Common myeloid progenitor, CD34-positive (primary cell): ENCODE data around the gene DNAJC18.

Experiments used
- CTCF ChIA-PET: fragments of 350-600 bp; sonication (Branson Sonifier 250); formaldehyde crosslinking; loops from one replicate; lab custom pipeline; 2021; ENCODE audit warnings: antibody characterized with exemption; lab: Charles Lee
- POLR2A ChIA-PET: fragments of 350-600 bp; sonication (Branson Sonifier 250); formaldehyde crosslinking; loops from one replicate; lab custom pipeline; 2021; ENCODE audit warnings: antibody characterized with exemption; lab: Charles Lee
- DNase-seq, 3 donors: peaks; one replicate each; pipeline versions ENCODE4 v3.0.0 to v3.0.0-alpha.2; 2013
- H3K27ac ChIP-seq, 2 experiments: 1 replicate in 1 of 2; 2 replicates in 1 of 2; pipeline ENCODE4 v1.7.0; 2013; ENCODE audit warnings: inconsistent platforms in 2 of 2, low read length in 2 of 2, mild to moderate bottlenecking in 2 of 2, low read depth in 1 of 2, moderate library complexity in 1 of 2; ENCODE audit not compliant: severe bottlenecking in 2 of 2, insufficient read depth in 1 of 2, poor library complexity in 1 of 2
- H3K27me3 ChIP-seq, 5 experiments: replicated peaks in 2 of 5; 1 replicate in 3 of 5; 2 replicates in 2 of 5; pipeline versions ENCODE4 v1.6.1 to v1.7.0; 2013; ENCODE audit warnings: low read length in 4 of 5, mild to moderate bottlenecking in 2 of 5, moderate library complexity in 2 of 5, inconsistent platforms in 1 of 5; ENCODE audit not compliant: insufficient read depth in 5 of 5, control insufficient read depth in 4 of 5
- H3K36me3 ChIP-seq, 4 experiments: 1 replicate in 2 of 4; 2 replicates in 2 of 4; pipeline versions ENCODE4 v1.6.1 to v1.7.0; 2013; ENCODE audit warnings: low read length in 3 of 4, control low read depth in 1 of 4, mild to moderate bottlenecking in 1 of 4; ENCODE audit not compliant: control insufficient read depth in 4 of 4, insufficient read depth in 4 of 4
- H3K4me1 ChIP-seq, 4 experiments: 1 replicate in 3 of 4; 2 replicates in 1 of 4; pipeline versions ENCODE4 v1.6.1 to v1.7.1; 2013; ENCODE audit warnings: low read length in 3 of 4, mild to moderate bottlenecking in 3 of 4, control low read depth in 1 of 4, inconsistent platforms in 1 of 4, moderate library complexity in 1 of 4; ENCODE audit not compliant: control insufficient read depth in 4 of 4, insufficient read depth in 4 of 4; ENCODE audit errors: control extremely low read depth in 1 of 4
- H3K4me3 ChIP-seq, 7 experiments: 1 replicate in 4 of 7; 2 replicates in 3 of 7; pipeline versions ENCODE4 v1.5.1 to v1.7.0; 2013; ENCODE audit warnings: mild to moderate bottlenecking in 7 of 7, low read length in 6 of 7, moderate library complexity in 6 of 7, inconsistent platforms in 2 of 7, low read depth in 2 of 7, control low read depth in 1 of 7; ENCODE audit not compliant: insufficient read depth in 4 of 7, control insufficient read depth in 1 of 7; ENCODE audit errors: extremely low read depth in 1 of 7
- H3K9me3 ChIP-seq, 5 experiments: 1 replicate in 4 of 5; 2 replicates in 1 of 5; pipeline versions ENCODE4 v1.6.1 to v1.7.1; 2013; ENCODE audit warnings: low read length in 4 of 5, mild to moderate bottlenecking in 2 of 5, inconsistent platforms in 1 of 5, low read depth in 1 of 5, moderate library complexity in 1 of 5; ENCODE audit not compliant: control insufficient read depth in 4 of 5, insufficient read depth in 2 of 5; ENCODE audit errors: control extremely low read depth in 1 of 5
- WGBS: methylation state at CpG from one replicate; pipeline ENCODE4 v1.1.5; 2013; ENCODE audit not compliant: insufficient coverage; 5-methylcytosine and 5-hydroxymethylcytosine counted together

The DNAJC18 gene

DNA sequence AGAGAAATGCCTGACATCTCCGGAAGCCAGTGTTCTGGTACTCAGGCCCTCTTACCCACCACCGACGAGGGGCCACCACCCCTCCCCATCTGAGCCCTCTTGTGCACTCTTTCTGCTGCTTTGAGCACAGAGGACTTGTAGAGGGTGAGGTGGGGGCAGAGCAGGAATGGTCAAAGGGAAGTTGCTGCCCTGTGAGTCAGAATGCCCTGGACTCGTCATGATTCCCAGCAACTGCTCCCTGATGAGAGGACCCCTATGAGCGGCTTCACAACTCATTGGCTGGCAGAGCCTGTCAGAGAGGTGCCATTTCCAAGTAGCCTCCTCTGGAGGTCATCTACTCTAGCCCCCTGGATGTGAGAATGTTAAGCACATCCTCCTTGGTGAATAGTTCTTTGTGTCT is 22.4 kb upstream of the DNAJC18 start:
- CTCF ChIA-PET: interaction anchor here (1.0 to 1.9 kb wide), 2 partner anchors 39 to 52 kb away, joined by 3 to 5 read pairs; no protein-coding TSS in a partner anchor

DNA sequence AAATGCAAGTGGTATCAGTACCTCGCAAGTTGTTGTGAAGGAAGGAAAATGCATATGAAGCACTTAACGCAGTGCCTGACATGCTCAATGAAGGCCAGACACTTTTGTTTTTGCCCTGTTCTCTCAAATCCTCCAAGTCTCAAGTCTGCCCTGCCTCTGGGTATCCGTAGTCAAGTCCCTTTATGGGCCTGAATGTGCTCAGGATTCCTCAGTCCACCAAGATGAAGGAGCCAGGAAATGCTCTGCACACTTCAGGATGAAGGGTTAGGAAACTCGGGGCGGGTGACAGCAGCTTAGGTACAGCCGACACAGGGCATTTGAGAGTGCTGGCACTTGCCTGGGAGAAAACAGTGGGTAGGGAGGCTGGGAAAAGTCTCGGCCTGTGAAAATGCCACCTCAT is 21.9 kb upstream of the DNAJC18 start:
- ChIA-PET CTCF (interaction anchor here (1.9 kb wide), 1 partner anchor 39 kb away, joined by 5 read pairs; no protein-coding TSS in a partner anchor), POLR2A (interaction anchor here (1.2 kb wide), 1 partner anchor 22 kb away, joined by 4 read pairs; the partner anchor contains the start of gene DNAJC18)
- Histone ChIP-seq H3K4me1 (peaks cover 0 to 19% (median 10%) of the 10 kb centered on the region in 4 experiments), H3K27ac (no peak overlapping the region), H3K27me3 (no peaks in the 10 kb centered on the region), H3K36me3 (no peaks in the 10 kb centered on the region), H3K4me3 (no peak overlapping the region), H3K9me3 (no peaks in the 10 kb centered on the region)
- no peak for DNase-seq
- WGBS: 93% methylated on average over 7 of the region's 7 CpGs

More for the DNA sequence above, 22.4 kb upstream of the DNAJC18 start:
- Histone ChIP-seq H3K27me3 (no peaks in the 10 kb centered on the region), H3K9me3 (no peaks in the 10 kb centered on the region), H3K27ac (no peak overlapping the region), H3K36me3 (no peaks in the 10 kb centered on the region), H3K4me1 (peaks cover 0 to 19% (median 10%) of the 10 kb centered on the region in 4 experiments), H3K4me3 (no peak overlapping the region)
- POLR2A ChIA-PET: interaction anchor here (1.2 kb wide), 1 partner anchor 23 kb away, joined by 4 read pairs; the partner anchor contains the start of gene DNAJC18
- 100% methylated on average over 2 of the region's 5 CpGs for WGBS
- DNase-seq: no peak

DNA sequence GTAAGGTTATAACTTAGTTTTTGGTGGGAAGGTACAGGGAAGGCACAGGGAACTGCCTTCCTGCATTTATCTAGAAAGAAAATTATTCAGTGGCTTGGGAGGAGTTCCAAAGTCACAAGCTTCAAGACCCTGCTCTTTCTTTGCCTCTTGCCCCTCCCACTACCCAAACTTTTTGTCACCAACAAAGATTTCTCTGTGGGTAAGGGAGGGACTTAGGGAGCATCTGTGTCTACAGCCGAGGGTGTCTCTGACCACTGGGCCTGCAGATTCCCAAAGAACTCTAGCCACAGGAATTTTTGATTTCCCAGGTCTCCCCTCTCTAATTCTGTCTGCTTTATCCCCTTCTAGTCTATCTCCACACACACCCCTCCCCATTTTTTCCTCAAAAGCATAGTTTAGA is 21.1 kb upstream of the DNAJC18 start:
- Histone ChIP-seq H3K9me3 (no peaks in the 10 kb centered on the region), H3K27me3 (no peaks in the 10 kb centered on the region), H3K4me1 (peaks cover 0 to 19% (median 10%) of the 10 kb centered on the region in 4 experiments), H3K36me3 (no peaks in the 10 kb centered on the region), H3K4me3 (no peak overlapping the region), H3K27ac (no peak overlapping the region)
- ChIA-PET POLR2A (interaction anchor here (0.6 kb wide), 1 partner anchor 8 kb away, joined by 3 read pairs; no protein-coding TSS in a partner anchor), CTCF (interaction anchor here (1.0 kb wide), 1 partner anchor 16 kb away, joined by 3 read pairs; no protein-coding TSS in a partner anchor)
- 100% methylated on average over 1 of the region's 1 CpG for WGBS
- no peak for DNase-seq

- DNase-seq: no peak
- CTCF ChIA-PET: interaction anchor here (0.6 to 1.8 kb wide), 5 partner anchors 14 to 39 kb away, joined by 3 to 6 read pairs (median 3); partner anchors contain the start of gene STING1
- Histone ChIP-seq H3K4me3 (no peak overlapping the region), H3K27me3 (no peaks in the 10 kb centered on the region), H3K36me3 (no peaks in the 10 kb centered on the region), H3K9me3 (no peaks in the 10 kb centered on the region), H3K4me1 (peaks cover 0 to 19% (median 10%) of the 10 kb centered on the region in 4 experiments), H3K27ac (no peak overlapping the region)
- POLR2A ChIA-PET: no interaction called here
- WGBS: 94% methylated on average over 8 of the region's 8 CpGs
Measured at GRCh38 chr5:139459451-139459934, 20.2 kb upstream of the DNAJC18 start.

DNA sequence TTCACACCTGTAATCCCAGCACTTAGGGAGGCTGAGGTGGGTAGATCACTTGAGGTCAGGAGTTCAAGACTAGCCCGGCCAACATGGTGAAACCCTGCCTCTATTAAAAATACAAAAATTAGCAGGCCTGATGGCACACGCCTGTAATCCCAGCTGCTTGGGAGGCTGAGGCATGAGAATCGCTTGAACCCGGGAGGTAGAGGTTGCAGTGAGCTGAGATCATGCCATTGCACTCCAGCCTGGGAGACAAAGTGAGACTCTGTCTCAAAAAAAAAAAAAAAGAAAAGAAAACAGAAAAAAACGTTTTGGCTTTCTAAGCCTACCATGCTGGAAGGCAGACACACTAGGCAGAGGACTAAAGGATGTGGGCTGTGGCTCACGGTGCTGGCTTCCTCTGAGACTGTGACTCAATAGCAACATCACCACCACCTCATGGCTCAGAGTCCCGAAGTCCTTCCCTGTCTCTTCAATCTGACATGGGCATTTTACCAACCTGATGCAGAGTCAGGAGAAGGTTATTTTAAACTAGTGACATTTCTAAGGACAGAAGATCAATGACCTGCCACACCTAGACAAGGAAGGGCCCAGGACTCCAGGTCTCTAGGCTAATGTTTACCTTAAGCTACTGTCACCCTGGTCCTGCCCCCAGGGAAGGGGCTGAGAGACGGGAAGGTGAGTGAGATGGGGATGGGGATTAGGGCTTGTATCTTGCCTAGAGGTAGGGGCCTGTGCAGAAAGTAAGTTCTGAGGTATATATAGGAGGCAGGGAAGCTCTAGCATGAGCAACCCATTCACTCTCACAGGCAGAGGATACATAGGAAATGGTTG is 19.5 kb upstream of the DNAJC18 start:
- H3K4me1 ChIP-seq: peaks cover 0 to 19% (median 10%) of the 10 kb centered on the region in 4 experiments
- ChIA-PET POLR2A (interaction anchor here (0.6 kb wide), 1 partner anchor 24 kb away, joined by 3 read pairs; the partner anchor contains the start of gene STING1), CTCF (interaction anchor here (0.6 to 2.0 kb wide), 7 partner anchors 11 to 53 kb away, joined by 3 to 10 read pairs (median 4); partner anchors contain the start of gene STING1)
- no peak overlapping the region for H3K4me3 ChIP-seq
- no peaks in the 10 kb centered on the region for H3K27me3 ChIP-seq
- no peaks in the 10 kb centered on the region for H3K9me3 ChIP-seq
- no peaks in the 10 kb centered on the region for H3K36me3 ChIP-seq
- peak overlapping the region in 1 of 2 experiments; percentile 9 for H3K27ac ChIP-seq
- WGBS: 60% methylated on average over 7 of the region's 8 CpGs
- peak; percentile 85 to 96 (median 95) for DNase-seq

DNA sequence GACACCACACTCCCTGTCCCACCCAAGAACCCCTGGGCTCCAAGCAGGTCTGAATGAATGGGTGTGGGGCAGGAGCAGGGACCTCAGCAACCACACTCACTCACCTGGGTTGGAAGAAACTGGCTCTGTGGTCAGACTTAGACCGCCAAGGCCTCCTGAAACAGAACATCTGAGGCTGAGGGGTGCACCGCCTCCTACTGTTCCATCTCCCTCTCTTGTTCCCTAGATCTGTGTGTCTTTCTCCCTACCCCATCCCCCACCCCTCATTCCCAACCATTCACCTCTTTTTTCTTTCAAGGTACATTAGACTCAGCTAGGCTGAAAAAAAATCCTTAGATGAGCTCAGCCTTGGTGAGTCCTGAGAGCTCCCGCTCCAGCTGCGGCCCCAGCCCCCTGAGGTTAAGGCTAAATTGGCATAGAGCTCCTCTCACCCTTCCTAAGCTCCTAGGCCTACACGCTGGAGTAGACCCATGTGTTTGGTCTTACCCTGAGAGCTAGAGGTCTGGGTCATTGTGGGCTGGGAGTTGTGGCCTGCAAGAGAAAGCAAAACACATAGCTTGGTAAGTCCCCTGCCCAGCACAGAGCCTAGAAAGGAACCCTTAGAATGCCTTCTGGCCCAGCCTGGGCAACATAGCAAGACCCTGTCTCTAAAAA is 18.5 kb upstream of the DNAJC18 start:
- Histone ChIP-seq H3K4me3 (no peak overlapping the region), H3K4me1 (peaks cover 0 to 18% (median 10%) of the 10 kb centered on the region in 4 experiments), H3K27ac (no peak overlapping the region), H3K27me3 (no peaks in the 10 kb centered on the region), H3K9me3 (no peaks in the 10 kb centered on the region), H3K36me3 (no peaks in the 10 kb centered on the region)
- ChIA-PET POLR2A (interaction anchor here (0.6 kb wide), 1 partner anchor 25 kb away, joined by 3 read pairs; the partner anchor contains the start of gene STING1), CTCF (interaction anchor here (1.4 to 3.3 kb wide), 5 partner anchors 10 to 54 kb away, joined by 4 to 12 read pairs (median 6); partner anchors contain the start of genes DNAJC18 and STING1)
- no peak for DNase-seq
- WGBS: 97% methylated on average over 4 of the region's 5 CpGs
